Occipital lobe (tissue), 2 donors: ENCODE data around the gene C14orf132. TPM values are rescaled to one million over a fixed set of nuclear protein-coding genes. Genes with fewer than 3 reads are reported as not detected.
"Not testable (repeated sequence)": the region's sequence is repeated elsewhere in the genome, so short reads cannot be mapped to it uniquely, and the experiment has no call there.

Experiments
- DNase-seq: peaks from one replicate; lab custom pipeline; 2025; lab: John Stamatoyannopoulos, UW
- total RNA-seq: library from RNA; depleted of rRNA; stranded (reverse); fragments of >200 nt; gene quantifications from one replicate; pipeline ENCODE4 v1.2.3, GENCODE V29; 2014

Gene C14orf132
- total RNA-seq, 1 donor from 2014 or later = 72.5 TPM

DNA sequence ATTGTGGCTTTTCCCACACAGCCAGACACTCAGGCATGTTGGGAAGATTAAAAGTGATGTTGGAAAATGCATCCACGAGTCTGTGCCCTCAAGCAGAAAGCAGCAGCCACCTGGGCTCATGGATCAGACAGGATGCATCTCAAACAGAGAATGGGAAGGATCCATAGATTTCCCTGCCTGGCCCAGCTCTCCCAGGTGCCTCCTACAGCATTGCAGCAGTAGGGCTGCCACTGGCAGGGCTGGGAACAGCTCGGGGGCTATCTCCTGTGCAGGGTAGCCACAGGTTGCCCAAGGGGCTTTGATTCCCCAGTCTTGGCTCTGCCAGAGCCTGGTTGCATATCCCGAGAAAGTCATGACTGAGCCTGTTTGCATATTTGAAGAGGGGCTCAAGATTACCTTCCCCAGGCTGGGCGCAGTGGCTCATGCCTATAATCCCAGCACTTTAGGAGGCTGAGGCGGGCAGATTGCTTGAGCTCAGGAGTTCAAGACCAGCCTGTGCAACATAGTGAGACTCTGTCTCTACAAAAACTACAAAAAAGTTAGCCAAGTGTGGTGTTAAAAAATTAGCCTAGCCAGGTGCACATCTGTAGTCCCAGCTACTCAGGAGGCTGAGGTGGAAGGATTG lies 19.5 kb downstream of the C14orf132 start:
- no peak for DNase-seq

DNA sequence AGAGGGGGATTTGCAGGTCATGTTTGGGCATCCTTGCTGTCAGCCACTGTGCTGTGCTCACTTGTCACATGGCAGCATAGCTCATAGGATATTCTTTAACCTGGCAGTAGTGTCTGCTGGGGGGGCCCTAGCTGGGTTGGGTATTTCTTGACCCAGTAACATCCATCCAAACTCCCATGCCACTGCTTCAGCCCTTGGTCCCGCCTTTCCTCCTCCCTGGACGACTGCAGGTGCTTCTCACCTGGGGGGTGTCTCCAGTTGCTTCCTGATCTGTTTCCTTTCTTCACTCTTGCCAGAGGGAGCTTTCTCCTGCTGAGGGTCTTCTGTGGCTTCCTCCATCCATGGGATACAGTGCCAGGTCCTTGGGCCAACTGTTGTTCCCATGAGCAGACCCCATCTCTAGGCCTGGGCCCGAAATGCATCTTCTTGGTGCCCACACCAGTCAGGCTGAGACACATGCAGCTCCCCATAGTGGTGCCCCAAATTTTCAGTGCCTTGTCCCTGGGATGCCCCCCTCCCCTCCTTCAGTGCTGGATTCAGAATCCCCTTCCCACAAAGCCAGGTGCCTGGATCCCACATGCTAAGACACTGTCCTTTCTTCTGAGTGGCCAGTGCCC lies 20.5 kb downstream of the C14orf132 start:
- DNase-seq = no peak

DNA sequence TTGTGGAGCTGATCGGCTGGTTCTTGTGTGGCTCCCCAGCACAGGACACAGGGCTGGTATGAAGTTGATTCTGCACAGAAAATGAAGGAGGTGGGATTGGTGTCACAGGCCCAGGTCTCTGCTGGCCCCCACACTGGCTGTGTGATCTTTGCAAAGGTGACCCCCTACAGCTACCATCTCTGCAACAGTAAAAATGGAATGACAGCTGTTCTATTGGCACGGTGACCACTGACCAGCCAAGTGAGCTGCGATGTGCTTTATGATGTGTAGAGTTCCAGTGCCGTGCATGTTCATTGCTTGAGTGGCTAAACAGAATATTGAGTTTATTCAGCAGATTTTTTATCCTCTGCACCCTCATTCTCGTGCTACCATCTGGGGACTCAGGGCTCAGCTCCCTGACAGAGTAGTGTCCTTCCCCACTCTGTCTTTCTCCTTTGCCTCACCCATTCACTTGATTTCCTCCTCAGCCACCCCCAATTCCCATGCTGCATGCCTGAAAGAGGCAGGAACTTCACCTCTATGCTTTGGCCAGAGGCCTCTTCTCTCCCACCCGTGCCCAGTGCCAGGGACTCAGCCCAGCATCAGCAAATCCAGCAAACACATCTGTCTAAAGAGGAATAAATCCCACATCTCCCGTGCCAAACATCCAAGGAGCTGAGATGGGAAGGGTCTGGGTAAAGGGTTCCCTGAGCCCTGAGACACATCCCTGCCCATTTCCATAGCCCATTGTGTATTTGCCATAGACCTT lies 21.2 kb downstream of the C14orf132 start:
- DNase-seq = no peak

DNA sequence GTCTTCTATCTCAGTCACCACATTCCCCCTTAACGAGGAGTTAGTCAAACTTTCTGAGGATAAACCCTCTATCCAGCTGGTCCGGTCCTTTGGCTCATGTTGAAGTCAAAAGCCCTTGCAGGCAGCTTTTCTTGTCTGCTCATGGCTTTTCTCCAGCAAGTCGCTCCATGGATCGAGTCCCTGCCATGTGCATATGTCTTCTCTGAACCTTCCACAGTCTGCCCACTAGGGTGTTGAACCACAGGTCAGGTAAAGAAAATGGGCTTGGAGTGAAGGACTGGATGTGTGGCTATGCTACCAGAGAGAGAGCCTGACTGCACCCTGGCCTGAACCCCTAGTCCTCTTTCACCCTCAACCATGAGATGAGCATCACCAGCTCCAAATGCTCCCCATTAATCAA lies 22.8 kb downstream of the C14orf132 start:
- no peak for DNase-seq

DNA sequence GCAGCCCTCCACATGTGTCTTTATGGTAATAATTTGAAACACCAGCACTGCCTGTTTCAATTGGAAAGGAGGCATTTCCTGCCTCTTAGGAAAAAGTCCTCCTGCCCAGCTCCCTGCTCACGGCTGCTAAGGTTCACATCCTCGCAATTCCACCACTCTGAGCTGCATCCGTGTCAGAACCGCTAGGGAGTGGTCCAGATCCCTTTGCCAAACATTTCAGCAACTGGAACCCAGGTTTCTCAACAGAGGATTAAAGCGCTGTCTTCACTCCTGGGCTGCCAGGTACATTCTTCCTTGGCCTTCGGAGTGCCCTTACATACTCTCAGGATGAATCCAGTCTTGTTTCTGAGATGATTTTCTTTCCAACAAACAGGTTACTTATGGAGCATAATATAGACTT lies 23.3 kb downstream of the C14orf132 start:
- no peak for DNase-seq

DNA sequence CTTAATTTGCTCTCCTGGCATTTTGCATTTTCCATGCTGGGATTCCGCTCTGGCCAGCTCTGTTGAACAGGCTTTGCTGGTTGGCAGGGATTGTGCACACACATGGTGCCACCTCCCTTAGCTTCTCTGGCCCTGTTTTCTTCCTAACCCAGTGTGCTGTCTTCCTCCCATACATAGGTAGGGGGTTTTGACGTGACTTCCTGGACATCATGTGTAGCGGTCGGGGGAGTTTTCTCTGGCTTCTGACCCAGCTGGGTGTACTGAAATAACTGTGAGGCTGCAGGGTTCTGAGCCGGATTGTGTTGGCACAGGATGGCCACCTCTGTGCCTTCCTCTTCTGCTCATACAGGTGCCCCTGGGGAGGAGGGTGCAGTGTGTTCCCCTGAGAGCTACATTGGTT lies 25.7 kb downstream of the C14orf132 start:
- DNase-seq = no peak

DNA sequence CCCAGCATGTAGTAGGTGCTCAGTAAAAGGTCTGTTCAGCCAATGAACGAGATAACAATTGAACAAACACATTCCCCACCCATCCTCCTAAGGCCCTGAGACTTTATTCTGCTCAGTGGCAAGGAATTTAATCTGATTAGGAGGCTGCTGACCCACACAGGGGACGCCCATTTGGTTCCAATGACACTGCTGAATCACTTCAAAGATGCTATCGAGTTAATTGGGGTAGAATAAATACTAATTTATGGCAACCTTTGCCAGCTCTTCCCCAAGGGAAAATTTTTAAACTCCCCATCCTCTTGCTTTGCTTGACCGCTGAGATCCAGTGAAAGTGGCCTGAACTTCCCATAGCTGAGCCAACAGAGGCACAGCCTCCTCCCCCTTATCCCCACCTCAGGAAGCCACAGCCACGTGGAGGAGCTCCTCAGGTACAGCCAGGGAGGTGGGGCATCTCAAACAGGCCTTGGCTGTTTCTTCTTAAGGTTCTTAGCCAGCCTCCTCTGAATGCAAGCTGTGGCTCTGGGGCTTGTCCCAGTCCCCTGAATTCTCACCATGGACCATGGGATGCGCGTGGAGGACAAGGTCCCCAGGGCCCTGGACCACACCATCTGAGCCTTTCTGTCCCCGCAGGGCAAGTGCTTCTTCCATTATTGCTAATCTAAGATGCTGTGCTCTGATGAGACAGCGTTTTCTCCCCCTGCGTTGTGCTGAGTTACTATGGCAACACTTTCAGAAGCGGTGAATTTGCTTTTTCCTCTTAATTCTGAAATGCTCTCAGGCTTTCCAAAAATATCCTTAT lies 26.7 kb downstream of the C14orf132 start:
- DNase-seq = no peak

DNA sequence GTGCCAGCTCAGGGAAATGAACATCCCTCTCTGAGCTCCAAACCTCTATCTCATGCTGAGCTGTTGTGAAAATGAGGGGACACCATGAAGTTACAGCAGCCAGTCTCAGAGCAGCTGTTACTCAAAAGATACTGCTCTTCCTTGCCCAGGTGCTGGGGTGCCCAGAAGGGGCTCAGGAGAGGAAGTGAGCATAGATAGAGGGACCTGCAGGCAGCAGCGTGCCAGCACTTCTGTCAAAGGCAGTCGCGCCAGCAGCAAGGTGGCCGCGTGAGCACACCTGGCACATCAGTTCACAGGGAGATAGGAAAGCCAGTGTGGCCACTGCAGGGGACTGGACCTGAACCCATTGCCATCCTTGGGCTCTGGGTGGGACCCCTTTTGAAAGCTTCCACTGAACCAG lies 27.8 kb downstream of the C14orf132 start:
- no peak for DNase-seq

DNA sequence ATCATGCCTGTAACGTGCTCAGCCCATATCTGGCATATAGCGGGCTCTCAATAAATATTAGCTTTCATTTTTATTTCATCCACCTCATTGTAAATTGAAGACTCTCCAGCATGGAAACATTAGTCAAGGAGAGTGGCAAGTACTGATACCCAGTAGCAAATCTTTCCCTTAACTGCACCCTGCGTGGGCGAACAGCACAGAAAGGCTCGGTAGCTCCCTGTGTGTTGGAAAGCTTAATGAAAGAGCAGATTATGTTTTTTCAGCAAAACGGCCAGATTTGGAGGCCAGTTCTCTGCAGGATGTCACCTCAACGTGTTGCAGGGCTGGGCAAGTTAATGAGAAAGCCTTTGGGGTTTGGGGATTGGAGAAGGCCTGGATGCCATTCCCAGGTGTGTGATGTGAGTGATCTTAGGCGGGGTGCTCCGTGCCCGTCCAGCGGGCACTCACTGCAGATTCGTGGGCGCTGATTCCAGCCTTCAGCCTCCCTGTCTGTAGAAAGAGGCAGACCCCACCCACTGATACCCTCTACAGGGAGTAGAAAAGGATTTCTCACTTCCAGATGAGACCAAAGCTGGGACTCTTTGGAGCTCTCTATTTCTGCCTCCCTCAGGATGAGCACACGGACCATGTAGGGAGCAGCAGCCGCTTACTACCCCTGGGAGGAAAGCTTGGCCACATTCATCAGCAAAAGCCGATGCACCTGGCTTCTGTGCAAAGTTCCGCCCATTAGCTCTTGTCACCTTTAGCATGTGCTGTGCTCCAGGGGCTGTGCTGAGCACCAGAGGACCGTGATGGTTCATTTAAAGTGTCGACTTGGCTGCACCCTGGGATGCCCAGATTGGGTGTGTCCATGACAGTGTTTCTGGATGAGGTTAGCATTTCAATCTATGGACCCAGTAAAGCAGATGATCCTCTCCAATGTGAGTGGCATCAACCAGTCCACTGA lies 29.1 kb downstream of the C14orf132 start:
- DNase-seq = no peak

DNA sequence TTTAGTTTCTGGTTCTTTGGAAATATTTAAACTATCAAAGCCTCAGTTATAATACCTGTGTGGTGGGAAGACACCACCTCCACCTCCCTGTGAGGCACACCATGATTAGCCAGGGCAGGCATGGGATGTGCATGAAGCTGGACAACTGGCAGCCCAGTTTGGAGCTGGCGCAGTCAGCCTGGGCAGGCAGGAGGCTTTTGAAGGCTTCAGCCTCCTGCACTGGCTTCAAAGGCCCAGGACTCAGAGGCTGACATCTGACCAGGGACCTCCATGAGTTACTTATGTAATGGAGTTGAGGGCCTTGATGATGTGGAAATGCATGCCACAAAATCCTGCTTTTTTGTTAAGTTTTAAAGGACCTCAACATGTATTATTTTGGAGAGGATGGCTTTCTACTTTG lies 30.3 kb downstream of the C14orf132 start:
- no peak for DNase-seq

DNA sequence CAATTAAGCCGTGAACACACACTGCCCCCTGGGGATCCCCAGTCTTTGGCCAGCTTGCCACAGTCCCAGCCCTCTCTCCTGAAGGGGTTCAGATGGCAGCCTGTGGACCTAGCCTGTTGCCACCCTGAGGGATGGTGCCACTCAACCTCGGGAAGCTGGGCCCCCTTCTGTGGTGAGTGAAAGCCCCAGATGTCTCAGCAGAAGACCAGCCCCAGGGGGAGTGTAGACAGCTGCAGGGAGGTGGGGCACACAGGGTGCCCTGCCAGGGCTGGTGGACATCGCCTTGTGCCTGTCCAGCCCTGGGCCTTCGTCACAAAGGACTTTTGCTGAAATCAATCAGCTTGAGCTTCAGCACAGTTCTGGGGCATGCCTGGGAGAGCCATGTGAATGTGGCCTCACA lies 32.4 kb downstream of the C14orf132 start:
- DNase-seq = no peak

DNA sequence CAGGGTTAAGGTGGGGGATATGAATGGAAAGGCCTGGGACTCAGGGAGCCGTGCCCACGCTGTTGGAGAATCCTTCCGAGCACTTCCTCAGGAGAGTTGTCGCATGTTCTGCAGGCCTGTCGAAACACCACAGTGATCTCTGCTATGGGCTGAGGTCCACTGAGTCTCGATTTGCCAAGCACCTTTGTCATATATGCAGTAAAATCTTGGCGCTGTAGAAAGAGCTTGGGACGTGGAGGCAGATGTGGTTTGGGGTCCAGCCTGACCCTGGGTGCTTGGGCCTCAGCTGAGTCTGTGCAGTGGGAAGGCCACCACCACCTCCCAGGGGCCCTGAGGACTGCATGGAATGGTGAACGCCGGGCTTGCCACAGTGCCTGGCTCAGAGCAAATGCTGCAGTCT lies 32.9 kb downstream of the C14orf132 start:
- no peak for DNase-seq

DNA sequence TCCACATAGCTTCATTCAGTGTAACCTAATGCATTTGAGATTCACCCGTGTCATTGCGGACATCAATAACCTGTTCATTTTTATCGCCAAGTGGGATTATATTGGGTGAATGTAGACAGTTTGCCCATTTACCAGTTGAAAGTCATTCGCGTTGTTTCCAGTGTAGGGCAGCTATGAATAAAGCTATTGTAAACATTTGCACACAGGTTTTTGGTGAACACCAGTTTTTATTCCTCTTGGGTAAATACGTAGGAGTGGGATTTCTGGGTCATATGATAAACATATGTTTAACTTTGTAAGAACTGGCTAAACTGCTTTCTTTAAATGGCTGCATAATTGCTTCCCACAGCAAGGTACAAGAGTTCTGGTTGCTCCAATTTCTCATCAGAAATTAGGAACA lies 33.6 kb downstream of the C14orf132 start:
- no peak for DNase-seq

DNA sequence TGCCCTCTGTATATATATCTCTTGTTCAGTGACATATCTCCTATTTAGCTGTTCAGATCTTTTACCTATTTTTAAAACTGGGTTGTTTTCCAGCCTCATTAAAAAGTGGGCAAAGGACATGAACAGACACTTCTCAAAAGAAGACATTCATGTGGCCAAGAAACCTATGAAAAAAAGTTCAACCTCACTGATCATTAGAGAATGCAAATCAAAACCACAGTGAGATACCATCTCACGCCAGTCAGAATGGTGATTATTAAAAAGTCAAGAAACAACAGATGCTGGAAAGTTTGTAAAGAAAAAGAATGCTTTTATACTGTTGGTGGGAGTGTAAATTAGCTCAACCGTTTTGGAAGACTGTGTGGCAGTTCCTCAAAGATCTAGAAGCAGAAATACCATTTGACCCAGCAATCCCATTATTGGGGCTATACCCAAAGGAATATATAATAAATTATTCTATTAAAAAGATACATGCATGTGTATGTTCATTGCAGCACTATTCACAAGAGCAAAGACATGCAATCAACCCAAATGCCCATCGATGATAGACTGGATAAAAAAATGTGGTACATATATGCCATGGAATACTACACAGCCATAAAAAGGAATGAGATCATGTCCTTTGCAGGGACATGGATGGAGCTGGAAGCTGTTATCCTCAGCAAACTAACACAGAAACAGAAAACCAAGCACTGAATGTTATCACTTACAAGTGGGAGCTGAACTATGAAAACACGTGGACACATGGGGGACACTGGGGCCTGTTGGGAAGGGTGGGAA lies 34.3 kb downstream of the C14orf132 start:
- not testable (repeated sequence) for DNase-seq

DNA sequence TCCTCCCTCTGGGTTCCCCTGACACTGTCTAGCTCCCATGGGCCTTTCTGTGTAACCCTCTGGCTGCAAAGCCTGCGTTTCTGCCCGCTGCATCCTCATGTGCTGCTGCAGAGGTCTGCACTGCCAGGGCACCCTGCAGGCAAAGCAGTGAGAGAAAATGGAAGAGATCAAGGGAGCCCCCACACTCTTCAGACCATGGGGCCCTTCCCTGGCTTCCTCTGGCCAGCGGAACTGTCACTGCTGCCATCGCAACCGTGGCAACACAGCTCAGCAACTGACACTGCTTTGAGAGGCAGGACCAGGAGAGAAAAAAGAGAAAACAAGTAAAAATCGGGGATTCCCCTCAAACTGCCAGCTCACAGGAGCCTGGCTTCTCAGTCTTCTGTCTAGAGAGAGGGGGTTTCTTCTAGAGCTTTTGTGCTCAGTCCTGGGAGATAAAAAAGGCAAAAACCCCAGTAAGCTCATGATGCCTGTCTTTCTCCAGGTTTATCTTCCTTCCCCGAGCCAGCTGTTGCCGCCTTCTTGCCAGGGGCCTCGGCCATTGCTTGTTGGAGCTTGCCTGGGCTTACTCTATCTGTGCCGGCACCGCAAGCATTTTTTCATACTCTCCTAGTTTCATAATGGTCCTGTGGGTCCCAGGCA lies 38.9 kb downstream of the C14orf132 start:
- no peak for DNase-seq

DNA sequence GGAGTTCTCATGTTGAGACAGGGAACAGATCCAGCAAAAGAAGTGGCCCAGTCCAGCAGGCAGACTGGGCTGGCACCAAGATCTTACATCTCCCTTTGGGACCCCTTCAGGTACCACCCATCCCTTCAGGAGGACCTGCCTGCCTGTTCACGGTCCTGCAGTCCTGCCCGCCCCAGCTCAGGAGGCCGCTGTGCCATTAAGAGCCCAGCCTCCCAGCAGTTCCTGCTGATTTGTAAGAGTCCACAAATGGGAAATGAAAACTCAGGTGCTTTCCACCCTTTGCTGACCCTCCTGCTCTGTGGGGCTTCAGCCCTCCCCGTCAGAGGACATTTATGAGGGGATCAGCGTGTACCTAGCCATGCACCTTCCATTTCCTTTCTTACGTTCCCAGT lies 39.5 kb downstream of the C14orf132 start:
- no peak for DNase-seq

DNA sequence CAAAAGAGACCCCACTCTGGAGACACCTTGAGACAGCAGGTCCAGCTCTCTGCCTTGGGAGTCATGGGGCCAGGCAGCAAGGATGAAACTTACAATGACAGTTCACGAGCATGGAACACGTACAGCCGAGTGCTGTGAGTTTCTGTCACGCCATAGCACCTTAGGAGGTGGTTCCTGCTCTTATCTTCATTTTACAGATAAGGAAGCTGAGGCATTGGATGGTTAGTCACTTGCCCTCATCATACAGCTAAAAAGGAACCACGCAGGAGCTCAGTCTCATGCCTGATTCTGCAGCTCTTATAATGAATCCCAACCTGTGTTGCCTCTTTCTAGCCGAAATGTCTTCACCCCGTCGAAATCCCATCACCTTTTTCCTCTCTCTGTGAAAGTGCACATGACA lies 39.9 kb downstream of the C14orf132 start:
- DNase-seq = no peak

DNA sequence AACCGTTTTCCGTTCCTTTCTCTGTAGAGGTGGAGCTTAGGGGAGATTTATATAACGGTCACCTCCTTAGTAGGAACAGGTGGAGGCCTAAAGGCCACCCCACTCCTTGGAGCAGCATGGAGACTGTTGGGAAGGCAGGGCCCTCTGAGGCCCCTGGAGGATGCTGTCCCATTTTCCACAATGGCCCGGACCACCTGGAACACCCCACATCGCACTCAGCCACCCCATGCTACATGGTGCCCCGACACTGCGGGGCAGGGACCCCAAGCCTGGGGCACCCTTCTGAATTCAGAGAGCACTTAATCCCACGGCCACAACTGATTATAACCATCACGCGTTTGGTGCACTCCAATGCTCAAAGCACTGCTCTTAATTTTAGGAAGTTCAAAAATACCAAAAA lies 41.4 kb downstream of the C14orf132 start:
- no peak for DNase-seq

DNA sequence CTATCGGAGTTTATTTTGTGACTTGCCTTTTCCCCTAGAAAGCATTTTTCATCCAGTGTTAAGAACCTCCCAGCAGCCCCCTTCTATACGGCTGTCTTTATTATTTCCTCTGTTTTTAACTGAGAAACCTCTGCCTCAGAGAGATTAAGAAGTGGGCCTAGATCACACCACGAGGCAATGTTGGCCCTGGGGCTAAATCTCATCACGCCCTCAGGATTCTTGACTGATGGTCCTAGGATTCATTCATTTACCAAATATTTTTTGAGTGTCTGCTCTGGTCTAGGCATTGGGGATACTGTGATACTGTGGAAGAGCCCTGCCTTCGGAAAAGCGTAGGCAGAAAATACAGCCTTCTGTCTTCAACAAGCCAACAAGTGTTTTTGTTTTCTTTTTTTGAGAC lies 42.1 kb downstream of the C14orf132 start:
- DNase-seq = no peak
